ENCODE measurements around the gene PDHB. TPM values are rescaled to one million over a fixed set of nuclear protein-coding genes. Genes with fewer than 3 reads are reported as not detected.
"Not testable (repeated sequence)": the region's sequence is repeated elsewhere in the genome, so short reads cannot be mapped to it uniquely, and the experiment has no call there.

Gene PDHB
- total and polyA plus RNA-seq, 5 donors from 2014 or later: 40.1 to 159 (median 120) TPM

DNA sequence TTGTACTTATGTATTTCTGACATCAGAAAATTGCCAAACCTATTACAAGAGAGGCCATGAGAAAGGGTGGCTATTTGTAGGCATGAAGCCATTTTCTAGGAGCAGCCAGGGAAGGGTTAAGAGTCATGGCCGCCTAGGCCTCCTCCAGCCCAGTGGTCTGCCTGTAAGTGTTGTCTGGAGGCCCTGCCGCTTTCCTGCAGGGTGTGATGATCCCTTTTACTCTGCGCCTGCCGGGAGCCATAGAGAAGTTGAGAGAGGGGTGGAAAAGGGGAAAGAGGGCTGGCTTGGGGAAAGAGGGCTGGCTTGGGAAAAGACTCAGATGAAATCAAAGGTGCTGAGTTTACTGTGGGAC is 29.2 kb upstream of the PDHB start:
- Mint-ChIP-seq H3K27ac (no peak overlapping the region), H3K27me3 (peaks cover 7% of the 10 kb centered on the region), H3K9me3 (peaks cover 0 to 2% (median 0%) of the 10 kb centered on the region in 7 donors), H3K36me3 (no peaks in the 10 kb centered on the region), H3K4me3 (no peak overlapping the region), H3K4me1 (peaks cover 3 to 8% (median 7%) of the 10 kb centered on the region in 4 donors)
- peaks cover 6% of the 10 kb centered on the region for H3K4me1 ChIP-seq (ENCODE audit: control insufficient read depth, insufficient read depth, low read length, poor library complexity, severe bottlenecking)
- H3K27ac ChIP-seq (ENCODE audit: insufficient read depth, low read length, poor library complexity, severe bottlenecking): no peak overlapping the region
- no peaks in the 10 kb centered on the region for H3K9me3 ChIP-seq (ENCODE audit: control insufficient read depth in 2 of 2, low read length in 2 of 2)
- no peaks in the 10 kb centered on the region for H3K27me3 ChIP-seq (ENCODE audit: control insufficient read depth, insufficient read depth, low read length)
- DNase-seq: no peak
- no peak overlapping the region for H3K4me3 ChIP-seq (ENCODE audit: low read depth, low read length)
- no peak for ATAC-seq (ENCODE audit: low read depth in 2 of 2)
- no peaks in the 10 kb centered on the region for H3K36me3 ChIP-seq (ENCODE audit: control insufficient read depth, insufficient read depth, low read length)

- peaks cover 4% of the 10 kb centered on the region for H3K27me3 ChIP-seq (ENCODE audit: control insufficient read depth, insufficient read depth, low read length)
- DNase-seq (no peak), ATAC-seq (ENCODE audit: low read depth in 2 of 2) (no peak)
- no peak overlapping the region for H3K27ac Mint-ChIP-seq
- H3K4me3 Mint-ChIP-seq: no peak overlapping the region
- H3K4me1 ChIP-seq (ENCODE audit: control insufficient read depth, insufficient read depth, low read length, poor library complexity, severe bottlenecking): peaks cover 6% of the 10 kb centered on the region
- peaks cover 11% of the 10 kb centered on the region for H3K27me3 Mint-ChIP-seq
- H3K4me3 ChIP-seq (ENCODE audit: low read depth, low read length): no peak overlapping the region
- peaks cover 13 to 16% of the 10 kb centered on the region in 2 experiments for H3K9me3 ChIP-seq (ENCODE audit: control insufficient read depth in 2 of 2, low read length in 2 of 2)
- H3K9me3 Mint-ChIP-seq: peaks cover 0 to 20% (median 10%) of the 10 kb centered on the region in 7 donors
- H3K36me3 ChIP-seq (ENCODE audit: control insufficient read depth, insufficient read depth, low read length): no peaks in the 10 kb centered on the region
- no peaks in the 10 kb centered on the region for H3K36me3 Mint-ChIP-seq
- no peak overlapping the region for H3K27ac ChIP-seq (ENCODE audit: insufficient read depth, low read length, poor library complexity, severe bottlenecking)
- H3K4me1 Mint-ChIP-seq: peaks cover 3 to 8% (median 7%) of the 10 kb centered on the region in 4 donors
These were observed 25.5 kb upstream of the PDHB start for GRCh38 chr3:58459160-58459559.

- Mint-ChIP-seq H3K9me3 (peaks cover 0 to 25% (median 10%) of the 10 kb centered on the region in 7 donors), H3K4me3 (no peak overlapping the region), H3K27me3 (peaks cover 10% of the 10 kb centered on the region), H3K4me1 (peaks cover 0 to 2% (median under 1%) of the 10 kb centered on the region in 4 donors), H3K27ac (no peak overlapping the region), H3K36me3 (no peaks in the 10 kb centered on the region)
- no peak for ATAC-seq (ENCODE audit: low read depth in 2 of 2)
- no peak overlapping the region for H3K27ac ChIP-seq (ENCODE audit: insufficient read depth, low read length, poor library complexity, severe bottlenecking)
- no peaks in the 10 kb centered on the region for H3K36me3 ChIP-seq (ENCODE audit: control insufficient read depth, insufficient read depth, low read length)
- no peak overlapping the region for H3K4me3 ChIP-seq (ENCODE audit: low read depth, low read length)
- H3K27me3 ChIP-seq (ENCODE audit: control insufficient read depth, insufficient read depth, low read length): peaks cover 4% of the 10 kb centered on the region
- H3K4me1 ChIP-seq (ENCODE audit: control insufficient read depth, insufficient read depth, low read length, poor library complexity, severe bottlenecking): no peaks in the 10 kb centered on the region
- DNase-seq: no peak
- H3K9me3 ChIP-seq (ENCODE audit: control insufficient read depth in 2 of 2, low read length in 2 of 2): peaks cover 16 to 21% of the 10 kb centered on the region in 2 experiments
These were observed 18.5 kb upstream of the PDHB start for GRCh38 chr3:58452176-58452575.

GRCh38 chr3:58441514-58442450 is 8.2 kb upstream of the PDHB start:
- no peak overlapping the region for H3K4me3 Mint-ChIP-seq
- H3K27ac Mint-ChIP-seq: no peak overlapping the region
- DNase-seq (no peak), ATAC-seq (ENCODE audit: low read depth in 2 of 2) (no peak)
- H3K4me1 ChIP-seq (ENCODE audit: control insufficient read depth, insufficient read depth, low read length, poor library complexity, severe bottlenecking): no peaks in the 10 kb centered on the region
- no peak overlapping the region for H3K4me3 ChIP-seq (ENCODE audit: low read depth, low read length)
- H3K4me1 Mint-ChIP-seq: peaks cover 0 to 2% (median 0%) of the 10 kb centered on the region in 4 donors
- no peak overlapping the region for H3K27ac ChIP-seq (ENCODE audit: insufficient read depth, low read length, poor library complexity, severe bottlenecking)
- no peaks in the 10 kb centered on the region for H3K27me3 ChIP-seq (ENCODE audit: control insufficient read depth, insufficient read depth, low read length)
- no peaks in the 10 kb centered on the region for H3K36me3 ChIP-seq (ENCODE audit: control insufficient read depth, insufficient read depth, low read length)
- no peaks in the 10 kb centered on the region for H3K36me3 Mint-ChIP-seq
- H3K27me3 Mint-ChIP-seq: no peaks in the 10 kb centered on the region
- H3K9me3 Mint-ChIP-seq: no peaks in the 10 kb centered on the region
- H3K9me3 ChIP-seq (ENCODE audit: control insufficient read depth in 2 of 2, low read length in 2 of 2): no peaks in the 10 kb centered on the region

GRCh38 chr3:58440996-58441355 is 7.3 kb upstream of the PDHB start:
- H3K36me3 ChIP-seq (ENCODE audit: control insufficient read depth, insufficient read depth, low read length); H3K36me3 Mint-ChIP-seq; H3K27ac Mint-ChIP-seq; ATAC-seq (ENCODE audit: low read depth in 2 of 2); H3K9me3 Mint-ChIP-seq; H3K4me3 ChIP-seq (ENCODE audit: low read depth, low read length); H3K9me3 ChIP-seq (ENCODE audit: control insufficient read depth in 2 of 2, low read length in 2 of 2); H3K27ac ChIP-seq (ENCODE audit: insufficient read depth, low read length, poor library complexity, severe bottlenecking); DNase-seq; H3K4me1 ChIP-seq (ENCODE audit: control insufficient read depth, insufficient read depth, low read length, poor library complexity, severe bottlenecking); H3K27me3 Mint-ChIP-seq; H3K4me3 Mint-ChIP-seq; H3K27me3 ChIP-seq (ENCODE audit: control insufficient read depth, insufficient read depth, low read length); H3K4me1 Mint-ChIP-seq: not testable (repeated sequence)

DNA sequence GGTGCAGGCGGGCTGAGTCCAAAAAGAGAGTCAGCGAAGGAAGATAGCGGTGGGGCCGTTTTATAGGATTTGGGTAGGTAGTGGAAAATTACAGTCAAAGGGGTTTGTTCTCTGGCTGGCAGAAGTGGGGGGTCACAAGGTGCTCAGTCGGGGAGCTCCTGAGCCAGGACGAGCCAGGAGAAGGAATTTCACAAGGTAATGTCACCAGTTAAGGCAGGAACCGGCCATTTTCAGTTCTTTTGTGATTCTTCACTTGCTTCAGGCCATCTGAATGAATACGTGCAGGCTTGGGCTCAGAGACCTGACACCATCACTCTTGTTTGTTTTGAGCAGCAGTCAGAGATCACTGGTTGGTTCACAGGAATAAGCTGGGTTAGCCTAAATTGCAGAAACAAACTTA is 3.6 kb upstream of the PDHB start:
- H3K27me3 ChIP-seq (ENCODE audit: control insufficient read depth, insufficient read depth, low read length); H3K9me3 Mint-ChIP-seq; H3K4me3 ChIP-seq (ENCODE audit: low read depth, low read length); H3K9me3 ChIP-seq (ENCODE audit: control insufficient read depth in 2 of 2, low read length in 2 of 2); H3K27ac Mint-ChIP-seq; DNase-seq; H3K27me3 Mint-ChIP-seq; ATAC-seq (ENCODE audit: low read depth in 2 of 2); H3K4me3 Mint-ChIP-seq; H3K27ac ChIP-seq (ENCODE audit: insufficient read depth, low read length, poor library complexity, severe bottlenecking); H3K36me3 Mint-ChIP-seq; H3K36me3 ChIP-seq (ENCODE audit: control insufficient read depth, insufficient read depth, low read length): not testable (repeated sequence)
- peaks cover 0 to 24% (median 15%) of the 10 kb centered on the region in 4 donors for H3K4me1 Mint-ChIP-seq
- H3K4me1 ChIP-seq (ENCODE audit: control insufficient read depth, insufficient read depth, low read length, poor library complexity, severe bottlenecking): peaks cover 12% of the 10 kb centered on the region

GRCh38 chr3:58434990-58435389 is 1.4 kb upstream of the PDHB start:
- Histone ChIP-seq H3K27ac (ENCODE audit: insufficient read depth, low read length, poor library complexity, severe bottlenecking) (no peak overlapping the region), H3K36me3 (ENCODE audit: control insufficient read depth, insufficient read depth, low read length) (peaks cover 22% of the 10 kb centered on the region), H3K9me3 (ENCODE audit: control insufficient read depth in 2 of 2, low read length in 2 of 2) (no peaks in the 10 kb centered on the region), H3K4me3 (ENCODE audit: low read depth, low read length) (no peak overlapping the region), H3K27me3 (ENCODE audit: control insufficient read depth, insufficient read depth, low read length) (no peaks in the 10 kb centered on the region), H3K4me1 (ENCODE audit: control insufficient read depth, insufficient read depth, low read length, poor library complexity, severe bottlenecking) (peaks cover 17% of the 10 kb centered on the region)
- no peaks in the 10 kb centered on the region for H3K9me3 Mint-ChIP-seq
- H3K4me3 Mint-ChIP-seq: peak overlapping the region; percentile 17 to 94 (median 74)
- ATAC-seq (ENCODE audit: low read depth in 2 of 2) (no peak), DNase-seq (no peak)
- H3K4me1 Mint-ChIP-seq: peaks cover 0 to 36% (median 23%) of the 10 kb centered on the region in 4 donors
- peaks cover 6% of the 10 kb centered on the region for H3K36me3 Mint-ChIP-seq
- H3K27me3 Mint-ChIP-seq: no peaks in the 10 kb centered on the region
- no peak overlapping the region for H3K27ac Mint-ChIP-seq

DNA sequence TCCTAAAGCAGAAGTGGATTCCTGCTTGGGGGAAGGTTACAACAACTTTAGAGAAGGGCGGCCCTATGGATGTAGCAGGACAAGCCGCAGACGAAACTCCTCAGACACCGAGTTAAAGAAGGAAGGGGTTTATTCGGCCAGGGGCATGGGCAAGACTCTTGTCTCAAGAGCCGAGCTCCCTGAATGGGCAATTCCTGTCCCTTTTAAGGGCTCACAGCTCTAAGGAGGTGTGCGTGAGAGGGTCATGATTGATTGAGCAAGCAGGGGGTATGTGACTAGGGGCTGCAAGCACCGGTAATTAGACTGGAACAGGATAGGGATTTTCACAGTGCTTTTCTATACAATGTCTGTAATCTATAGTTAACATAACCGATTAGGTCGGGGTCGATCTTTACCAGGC is 879 bp upstream of the PDHB start:
- H3K9me3 ChIP-seq (ENCODE audit: control insufficient read depth in 2 of 2, low read length in 2 of 2): no peaks in the 10 kb centered on the region
- DNase-seq: no peak
- H3K27ac ChIP-seq (ENCODE audit: insufficient read depth, low read length, poor library complexity, severe bottlenecking): no peak overlapping the region
- H3K36me3 Mint-ChIP-seq: peaks cover 6% of the 10 kb centered on the region
- ATAC-seq (ENCODE audit: low read depth in 2 of 2): no peak
- H3K27ac Mint-ChIP-seq: peak overlapping the region in 1 of 3 donors; percentile 97
- no peaks in the 10 kb centered on the region for H3K9me3 Mint-ChIP-seq
- peak overlapping the region; percentile 72 for H3K4me3 ChIP-seq (ENCODE audit: low read depth, low read length)
- H3K27me3 ChIP-seq (ENCODE audit: control insufficient read depth, insufficient read depth, low read length): no peaks in the 10 kb centered on the region
- peaks cover 17% of the 10 kb centered on the region for H3K4me1 ChIP-seq (ENCODE audit: control insufficient read depth, insufficient read depth, low read length, poor library complexity, severe bottlenecking)
- no peaks in the 10 kb centered on the region for H3K27me3 Mint-ChIP-seq
- peak overlapping the region; percentile 17 to 94 (median 74) for H3K4me3 Mint-ChIP-seq
- peaks cover 0 to 36% (median 23%) of the 10 kb centered on the region in 4 donors for H3K4me1 Mint-ChIP-seq
- peaks cover 27% of the 10 kb centered on the region for H3K36me3 ChIP-seq (ENCODE audit: control insufficient read depth, insufficient read depth, low read length)

Data from CD4-positive, CD25-positive, alpha-beta regulatory T cell (primary cell).